ENCODE results near the gene METTL6. TPM values are rescaled to one million over a fixed set of nuclear protein-coding genes. Genes with fewer than 3 reads are reported as not detected.

Gene METTL6
- polyA plus RNA-seq, 1 experiment = 25.9 TPM

DNA sequence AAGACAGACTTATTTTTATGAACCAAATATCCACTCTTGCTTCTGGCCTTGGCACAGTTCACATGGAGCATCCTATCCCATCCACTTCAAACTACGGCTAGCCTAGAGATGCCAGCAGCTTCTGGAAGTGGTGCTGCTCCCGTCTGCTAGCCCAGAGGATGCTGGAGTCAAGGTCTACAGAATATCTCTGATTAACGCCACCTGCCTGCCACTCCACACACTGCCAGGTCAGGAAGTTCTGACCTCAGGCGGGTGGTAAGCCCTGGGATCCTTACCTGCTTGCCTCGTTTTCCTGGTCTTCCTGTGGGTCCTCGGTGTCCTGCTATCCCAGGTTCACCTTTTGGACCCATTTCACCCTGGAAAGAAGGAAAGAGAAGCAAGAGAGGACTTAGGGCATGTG lies 42.9 kb upstream of the METTL6 start:
- TF ChIP-seq, protein P1, sequence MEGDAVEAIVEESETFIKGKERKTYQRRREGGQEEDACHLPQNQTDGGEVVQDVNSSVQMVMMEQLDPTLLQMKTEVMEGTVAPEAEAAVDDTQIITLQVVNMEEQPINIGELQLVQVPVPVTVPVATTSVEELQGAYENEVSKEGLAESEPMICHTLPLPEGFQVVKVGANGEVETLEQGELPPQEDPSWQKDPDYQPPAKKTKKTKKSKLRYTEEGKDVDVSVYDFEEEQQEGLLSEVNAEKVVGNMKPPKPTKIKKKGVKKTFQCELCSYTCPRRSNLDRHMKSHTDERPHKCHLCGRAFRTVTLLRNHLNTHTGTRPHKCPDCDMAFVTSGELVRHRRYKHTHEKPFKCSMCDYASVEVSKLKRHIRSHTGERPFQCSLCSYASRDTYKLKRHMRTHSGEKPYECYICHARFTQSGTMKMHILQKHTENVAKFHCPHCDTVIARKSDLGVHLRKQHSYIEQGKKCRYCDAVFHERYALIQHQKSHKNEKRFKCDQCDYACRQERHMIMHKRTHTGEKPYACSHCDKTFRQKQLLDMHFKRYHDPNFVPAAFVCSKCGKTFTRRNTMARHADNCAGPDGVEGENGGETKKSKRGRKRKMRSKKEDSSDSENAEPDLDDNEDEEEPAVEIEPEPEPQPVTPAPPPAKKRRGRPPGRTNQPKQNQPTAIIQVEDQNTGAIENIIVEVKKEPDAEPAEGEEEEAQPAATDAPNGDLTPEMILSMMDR (IDR thresholded peaks at IDR 0.05; ENCODE audit: low read depth, low read length) = no peak
- POLR2A ChIA-PET = no interaction called here
- CTCF ChIA-PET = interaction anchor here (1.3 kb wide), 1 partner anchor 353 kb away, joined by 4 read pairs; no protein-coding TSS in a partner anchor
- no peak for DNase-seq (ENCODE audit: low read depth, low spot score)
- no peak overlapping the region for H3K27ac ChIP-seq (ENCODE audit: low read depth, low read length)
- H3K9me3 ChIP-seq (ENCODE audit: control insufficient read depth, insufficient read depth, low read length) = no peaks in the 10 kb centered on the region
- no peak overlapping the region for H3K4me3 ChIP-seq (ENCODE audit: low read depth, low read length)
- H3K27me3 ChIP-seq (ENCODE audit: control insufficient read depth, insufficient read depth, low read length) = peaks cover 4% of the 10 kb centered on the region

DNA sequence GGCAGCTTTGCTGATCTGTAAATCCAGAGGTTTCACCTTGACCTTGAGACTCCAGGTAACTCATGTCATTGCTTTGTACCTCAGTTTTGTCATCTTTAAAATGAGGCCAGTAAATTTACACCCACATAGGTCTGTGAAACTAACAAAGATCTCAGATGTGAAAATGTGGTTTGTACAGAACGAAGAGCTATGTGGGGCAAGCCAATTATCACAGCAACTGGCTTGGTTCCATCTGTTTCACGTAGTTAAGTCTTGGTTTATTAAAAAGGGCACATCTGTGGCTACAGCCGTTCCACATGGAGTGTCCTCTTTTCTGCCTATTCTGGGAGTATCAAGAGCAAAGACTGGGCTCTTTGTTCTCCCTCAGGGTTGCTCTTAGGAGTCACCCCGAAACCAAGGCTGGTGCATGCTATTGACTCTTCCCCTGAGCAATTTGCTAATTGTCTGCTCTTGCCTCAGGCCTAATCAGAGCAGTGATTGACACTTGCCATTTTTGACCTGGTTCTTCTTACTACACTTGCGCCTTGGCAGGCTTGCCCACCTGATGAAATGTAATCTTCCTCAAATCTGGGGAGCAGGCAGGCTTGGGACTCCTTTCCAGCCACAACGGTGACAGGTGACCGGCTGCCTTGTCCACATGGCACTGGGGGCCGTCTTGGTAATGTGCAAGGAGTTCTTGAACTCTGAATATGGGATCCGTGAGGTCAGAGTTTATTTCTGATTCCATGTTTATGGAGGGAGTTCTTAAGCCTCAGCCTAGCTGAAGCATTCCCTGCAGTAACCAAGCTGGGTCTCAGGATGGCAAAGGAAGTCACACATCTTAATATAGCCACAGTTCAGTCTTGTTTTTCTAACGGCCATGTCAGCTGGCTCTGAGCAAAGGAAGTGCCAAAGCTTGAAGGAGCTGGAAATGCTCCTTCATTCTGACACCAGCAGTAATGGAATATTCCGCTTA lies 40.2 kb upstream of the METTL6 start:
- CTCF ChIA-PET = interaction anchor here (1.5 to 2.3 kb wide), 2 partner anchors 89 to 200 kb away, joined by 4 to 6 read pairs; no protein-coding TSS in a partner anchor
- TF ChIP-seq, protein P1 (IDR thresholded peaks at IDR 0.05; ENCODE audit: low read depth, low read length) = no peak
- Histone ChIP-seq H3K4me3 (ENCODE audit: low read depth, low read length) (no peak overlapping the region), H3K9me3 (ENCODE audit: control insufficient read depth, insufficient read depth, low read length) (no peaks in the 10 kb centered on the region), H3K27me3 (ENCODE audit: control insufficient read depth, insufficient read depth, low read length) (peaks cover 2% of the 10 kb centered on the region), H3K27ac (ENCODE audit: low read depth, low read length) (no peak overlapping the region)
- POLR2A ChIA-PET = no interaction called here
- no peak for DNase-seq (ENCODE audit: low read depth, low spot score)

DNA sequence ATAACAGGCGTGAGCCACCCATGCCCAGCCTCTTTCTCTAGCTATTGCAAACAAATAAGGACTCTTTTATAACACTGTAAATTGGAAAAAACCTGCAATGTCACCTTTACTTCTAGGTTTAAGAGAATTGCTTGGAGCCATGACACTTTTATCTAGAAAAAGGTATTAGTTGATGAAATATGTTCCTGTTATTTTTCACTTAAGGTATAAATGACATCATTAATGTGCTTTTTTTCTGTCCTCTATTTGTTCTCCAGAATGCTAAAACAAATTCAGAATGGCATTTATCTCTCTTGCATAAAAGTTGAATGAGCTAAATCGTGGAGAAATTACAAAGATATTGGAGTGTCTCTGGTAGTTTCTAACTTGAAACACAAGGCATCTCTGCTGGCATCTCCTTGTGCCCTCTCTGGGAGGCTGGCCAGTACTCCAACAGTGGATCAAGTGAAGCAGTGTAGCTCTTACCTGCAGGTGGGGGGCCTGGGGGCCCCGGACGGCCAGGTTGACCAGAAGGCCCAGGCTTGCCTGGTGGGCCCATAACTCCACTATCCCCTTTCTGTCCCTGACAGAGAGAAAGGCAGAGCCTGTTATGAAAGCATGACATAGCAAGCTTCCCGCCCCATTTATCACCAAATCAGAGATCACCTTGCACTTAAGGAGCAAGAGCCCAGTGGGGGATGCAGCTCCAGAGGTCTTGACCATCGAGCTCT lies 38.7 kb upstream of the METTL6 start:
- Histone ChIP-seq H3K27ac (ENCODE audit: low read depth, low read length) (no peak overlapping the region), H3K4me3 (ENCODE audit: low read depth, low read length) (no peak overlapping the region), H3K9me3 (ENCODE audit: control insufficient read depth, insufficient read depth, low read length) (no peaks in the 10 kb centered on the region), H3K27me3 (ENCODE audit: control insufficient read depth, insufficient read depth, low read length) (peaks cover 2% of the 10 kb centered on the region)
- ChIA-PET POLR2A (no interaction called here), CTCF (interaction anchor here (0.6 to 0.7 kb wide), 2 partner anchors 295 to 832 kb away, joined by 3 read pairs; no protein-coding TSS in a partner anchor)
- DNase-seq (ENCODE audit: low read depth, low spot score) = no peak
- TF ChIP-seq, protein P1 (IDR thresholded peaks at IDR 0.05; ENCODE audit: low read depth, low read length) = no peak

DNA sequence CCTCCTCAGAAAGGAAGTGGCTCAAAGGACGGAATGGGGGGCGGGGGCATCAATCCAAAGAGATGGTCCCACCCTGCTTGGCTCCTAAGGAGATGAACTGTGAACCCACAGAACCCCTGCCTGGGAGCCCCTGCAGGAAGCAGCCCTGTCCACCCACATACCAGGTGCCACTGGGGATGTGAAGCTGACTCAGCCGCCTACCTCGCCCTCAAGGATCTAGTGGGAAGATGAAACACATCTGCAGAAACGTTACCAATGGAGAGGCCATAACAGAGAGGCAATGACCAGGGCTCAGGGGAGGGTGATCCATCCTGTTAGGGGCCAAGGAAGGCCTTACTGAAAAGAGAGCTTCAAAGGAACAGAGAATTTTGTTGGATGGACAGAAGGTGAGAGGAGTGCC lies 35.1 kb upstream of the METTL6 start:
- H3K27me3 ChIP-seq (ENCODE audit: control insufficient read depth, insufficient read depth, low read length) = no peaks in the 10 kb centered on the region
- POLR2A ChIA-PET = interaction anchor here (0.5 kb wide), 1 partner anchor 109 kb away, joined by 3 read pairs; no protein-coding TSS in a partner anchor
- TF ChIP-seq, protein P1 (IDR thresholded peaks at IDR 0.05; ENCODE audit: low read depth, low read length) = no peak
- no peak for DNase-seq (ENCODE audit: low read depth, low spot score)
- CTCF ChIA-PET = no interaction called here
- H3K4me3 ChIP-seq (ENCODE audit: low read depth, low read length) = no peak overlapping the region
- H3K27ac ChIP-seq (ENCODE audit: low read depth, low read length) = no peak overlapping the region
- H3K9me3 ChIP-seq (ENCODE audit: control insufficient read depth, insufficient read depth, low read length) = no peaks in the 10 kb centered on the region

Measured in AG04450 (cell line).